NT2/D1 (cell line): ENCODE measurements around the gene MAP7.

Source experiments
- YY1 ChIP-seq: IDR thresholded peaks from 2 replicates; pipeline ENCODE4 v1.6.1; 2011; ENCODE audit not compliant: insufficient read length, insufficient read depth
- ZNF274 ChIP-seq: IDR thresholded peaks from 2 replicates; pipeline ENCODE4 v1.6.1; 2011; ENCODE audit warnings: mild to moderate bottlenecking, low read depth, low read length

DNA sequence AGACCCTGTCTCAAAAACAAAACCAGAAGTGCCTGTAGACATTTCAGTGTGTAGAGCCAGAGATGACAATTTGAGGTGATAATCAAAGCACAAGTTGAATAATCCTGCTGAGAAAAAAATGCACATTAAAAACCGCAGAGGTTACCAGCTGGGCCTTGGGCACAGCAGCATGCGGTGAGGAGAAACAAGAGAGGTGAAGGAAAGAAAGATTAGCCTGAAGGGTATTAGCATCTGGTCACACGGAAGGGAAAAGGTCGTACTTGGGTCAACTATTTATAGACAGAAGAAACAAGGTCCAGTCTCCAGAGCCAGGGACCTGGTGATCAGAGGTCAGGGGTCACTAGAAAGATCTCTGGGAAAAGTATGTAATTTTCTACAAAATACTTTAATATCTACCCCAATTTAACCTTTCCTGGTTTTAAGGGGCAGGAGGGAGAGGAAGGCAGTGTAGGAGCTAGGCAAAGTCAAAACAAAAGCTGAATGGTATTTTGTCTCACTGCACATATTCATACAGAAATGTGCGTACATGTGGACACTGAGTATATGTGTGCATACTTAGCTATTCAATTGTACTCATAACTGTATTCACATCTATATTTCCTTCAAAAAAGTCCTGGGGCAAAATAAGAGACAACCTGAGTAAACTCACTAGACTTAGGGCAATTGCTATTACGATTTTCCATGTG, 10.1 kb downstream of the MAP7 start:
- TF ChIP-seq YY1: no peak
- TF ChIP-seq ZNF274: no peak
